Subcutaneous adipose tissue (tissue), 4 donors: ENCODE measurements around the gene ODF4. TPM values are rescaled to one million over a fixed set of nuclear protein-coding genes. Genes with fewer than 3 reads are reported as not detected.

Experiments used
- CTCF ChIP-seq: fragments of 450-650 bp; IDR thresholded peaks from one replicate; pipeline ENCODE4 v1.5.1; 2016; ENCODE audit warnings: low read depth, mild to moderate bottlenecking, control low read depth, antibody characterized with exemption, moderate library complexity
- total RNA-seq, 4 donors: library from RNA; depleted of rRNA; stranded (reverse); fragments of >200 nt; gene quantifications; one replicate each; pipeline ENCODE4 v1.1.0, GENCODE V29; 2016

Gene ODF4
- total RNA-seq, 4 donors from 2014 or later, result not detected

- TF ChIP-seq CTCF, result no peak
Measured at GRCh38 chr17:8382880-8383142, 43.2 kb downstream of the ODF4 start.

- no peak for TF ChIP-seq CTCF
Measured at GRCh38 chr17:8383143-8383822, 43.6 kb downstream of the ODF4 start, which contains the start of gene RPL26. RPL26 (minus strand) TSS chr17:8383193; CDS start chr17:8382310, 883 bp downstream.

DNA sequence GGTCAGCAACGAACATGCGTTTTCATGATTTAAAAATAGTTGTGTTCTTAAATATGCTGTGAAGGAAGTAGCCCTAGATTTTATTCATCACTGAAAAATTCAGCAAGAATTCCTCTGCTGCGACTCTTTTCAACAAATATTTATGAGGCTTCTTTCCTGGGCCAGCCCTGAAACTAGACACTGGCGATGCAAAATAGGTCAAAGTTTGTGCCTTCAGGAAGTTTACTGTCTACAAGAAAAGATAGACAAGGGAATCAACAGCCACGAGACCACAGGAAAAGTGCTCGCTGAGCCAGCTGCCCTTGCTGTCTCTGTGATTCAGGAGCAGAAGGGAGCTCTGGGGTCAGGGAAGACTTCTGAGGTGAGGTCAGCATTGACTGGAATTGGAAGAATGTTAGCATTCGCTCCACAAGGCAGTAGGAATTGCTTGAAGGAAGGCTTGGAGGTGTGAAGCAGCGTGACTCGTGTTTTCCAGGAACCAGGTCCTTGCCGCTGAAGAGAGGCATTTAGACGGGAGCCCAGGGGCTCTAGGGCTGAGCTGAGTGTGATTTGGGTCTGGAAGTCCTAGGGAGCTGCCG lies 45.2 kb downstream of the ODF4 start:
- no peak for TF ChIP-seq CTCF

GRCh38 chr17:8386841-8387240 lies 47.2 kb downstream of the ODF4 start:
- TF ChIP-seq CTCF, result no peak

DNA sequence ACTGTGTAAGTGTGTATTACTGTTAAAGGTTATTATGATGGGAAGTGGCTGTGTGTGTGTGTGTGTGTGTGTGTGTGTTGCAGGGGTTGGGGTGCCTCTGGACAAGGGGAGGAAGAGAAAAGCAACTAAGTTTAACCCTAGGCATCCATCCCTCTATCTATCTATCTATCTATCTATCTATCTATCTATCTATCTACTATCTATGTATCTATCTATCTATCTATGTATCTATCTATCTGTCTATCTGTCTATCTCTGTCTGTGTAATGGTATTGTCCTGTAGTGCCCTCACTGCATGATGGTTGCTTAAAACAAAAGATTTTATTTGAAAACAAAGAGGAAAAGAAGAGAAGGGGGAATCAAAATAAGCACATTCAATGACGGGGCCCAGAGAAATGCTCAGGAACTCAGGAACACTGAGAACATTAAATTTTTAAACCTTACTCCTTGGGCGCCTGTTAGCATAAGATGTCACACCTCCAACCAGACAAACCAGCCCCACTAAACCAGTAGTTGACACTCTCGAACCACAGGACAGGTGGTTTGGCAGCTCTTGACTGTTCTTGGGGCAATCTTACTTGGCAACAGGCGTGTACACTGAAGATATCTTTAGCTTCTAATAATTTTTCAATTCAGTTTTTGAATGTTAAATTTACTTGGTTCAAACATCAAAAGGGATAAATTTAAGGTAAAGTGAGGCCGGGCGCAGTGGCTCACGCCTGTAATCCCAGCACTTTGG lies 48.4 kb downstream of the ODF4 start:
- TF ChIP-seq CTCF, result no peak

- no peak for TF ChIP-seq CTCF
Measured at GRCh38 chr17:8391711-8392110, 52.1 kb downstream of the ODF4 start.

- no peak for TF ChIP-seq CTCF
Measured at GRCh38 chr17:8392274-8392673, 52.6 kb downstream of the ODF4 start.
